ENCODE data around the gene SPATA2.

SPATA2 gene

DNA sequence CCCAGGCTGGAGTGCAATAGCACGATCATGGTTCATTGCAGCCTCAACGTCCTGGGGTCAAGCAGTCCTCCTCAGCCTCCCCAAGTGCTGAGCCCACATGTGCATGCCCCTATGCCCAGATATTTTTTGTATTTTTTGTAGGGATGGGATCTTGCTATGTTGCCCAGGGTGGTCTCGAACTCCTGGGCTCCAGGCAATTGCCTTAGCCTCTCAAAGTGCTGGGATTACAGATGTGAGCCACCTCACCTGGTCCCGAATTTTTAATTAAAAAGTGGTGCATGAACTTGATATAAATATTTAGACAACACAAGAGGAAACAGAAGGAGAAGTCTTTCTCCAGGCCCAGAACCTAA is 13.8 kb upstream of the SPATA2 start:
- no peak for DNase-seq (ENCODE audit: low read depth, low spot score)

DNA sequence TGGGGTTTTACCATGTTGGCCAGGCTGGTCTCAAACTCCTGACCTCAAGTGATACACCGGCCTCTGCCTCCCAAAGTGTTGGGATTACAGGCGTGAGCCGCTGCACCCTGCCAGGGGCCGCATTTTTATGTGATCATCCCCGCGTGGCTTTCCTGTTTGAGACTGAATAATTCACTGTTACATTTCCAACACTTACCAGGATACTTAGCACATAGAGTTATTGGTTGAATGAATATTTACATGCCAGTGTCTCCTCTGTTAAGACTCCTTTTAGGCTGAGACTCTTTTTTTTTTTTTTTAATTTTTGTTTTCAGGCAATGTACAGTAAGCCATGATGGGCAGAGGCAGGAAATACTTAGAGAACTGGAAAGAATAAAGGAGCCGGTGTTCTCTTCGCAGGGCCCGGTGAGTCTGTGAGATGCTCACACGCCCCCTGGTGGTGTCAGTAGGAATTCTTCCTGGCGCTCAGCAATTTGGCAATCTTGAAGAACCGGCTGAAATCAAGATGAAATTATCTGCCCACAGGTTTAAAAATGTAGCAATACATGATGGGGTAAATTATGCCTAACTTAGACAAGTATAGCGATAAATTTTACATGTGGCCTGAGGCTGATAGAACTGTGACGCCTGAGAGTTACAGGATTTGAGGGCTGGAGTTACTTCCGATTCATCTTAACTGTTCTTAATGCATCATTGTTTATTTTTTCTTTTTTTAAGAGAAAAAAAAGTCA is 13.2 kb upstream of the SPATA2 start:
- DNase-seq (ENCODE audit: low read depth, low spot score) = peak; percentile 63

DNA sequence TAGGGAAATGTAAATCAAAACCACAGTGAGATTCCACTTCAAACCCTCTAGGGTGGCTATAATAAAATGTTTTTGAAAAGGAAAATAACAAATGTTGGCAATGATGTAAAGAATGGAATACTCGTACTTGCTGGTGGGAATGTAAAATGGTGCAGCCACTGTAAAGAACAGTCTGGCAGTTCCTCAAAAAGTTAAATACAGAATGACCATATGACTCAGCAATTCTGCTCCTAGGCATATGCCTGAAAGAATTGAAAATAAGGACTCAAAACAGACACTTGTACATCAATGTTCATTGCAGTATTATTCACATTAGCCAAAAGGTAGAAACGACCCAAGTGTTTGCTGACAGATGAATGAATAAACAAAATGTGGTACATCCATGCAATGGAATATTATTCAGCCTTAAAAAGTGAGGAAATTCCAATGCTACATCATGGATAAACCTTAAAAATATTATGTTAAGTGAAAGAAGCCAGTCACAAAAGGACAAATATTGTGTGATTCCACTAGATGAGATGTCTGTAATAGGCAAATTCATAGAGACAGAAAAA is 10.6 kb upstream of the SPATA2 start:
- no peak for DNase-seq (ENCODE audit: low read depth, low spot score)

DNA sequence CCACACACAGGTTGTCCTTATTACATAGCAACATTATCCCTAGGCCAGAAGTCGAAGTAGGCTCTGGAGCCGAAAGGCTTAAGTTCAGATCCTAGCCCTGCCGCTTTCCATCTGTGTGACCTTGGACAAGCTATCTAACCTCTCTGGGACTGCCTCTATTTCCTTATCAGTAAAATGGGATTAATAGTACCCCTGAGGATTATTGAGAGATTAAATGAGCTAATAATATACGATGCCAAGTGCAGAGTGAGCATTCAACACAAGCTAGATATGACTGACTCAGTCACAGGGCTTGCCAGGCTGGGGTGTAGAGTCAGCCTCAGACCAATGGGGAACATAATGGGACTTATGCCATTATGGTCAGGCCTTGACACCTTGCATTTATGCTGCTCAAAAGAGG is 8.9 kb upstream of the SPATA2 start:
- no peak for DNase-seq (ENCODE audit: low read depth, low spot score)

DNA sequence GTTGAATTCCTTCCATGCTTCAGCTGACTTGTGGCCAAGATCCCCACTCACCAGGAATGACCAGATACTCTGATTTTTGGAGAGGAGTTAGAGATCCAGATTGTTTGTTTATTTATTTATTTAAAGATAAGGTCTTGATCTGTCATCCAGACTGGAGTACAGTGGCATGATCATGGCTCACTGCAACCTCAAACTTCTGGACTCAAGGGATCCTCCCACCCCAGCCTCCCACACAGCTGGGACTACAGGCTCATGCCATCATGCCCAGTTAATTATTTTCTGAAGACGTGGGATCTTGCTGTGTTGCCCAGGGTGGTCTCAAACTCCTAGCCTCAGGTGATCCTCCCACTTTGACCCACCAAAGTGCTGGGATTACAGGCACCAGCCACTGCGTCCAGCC is 4.1 kb upstream of the SPATA2 start:
- no peak for DNase-seq (ENCODE audit: low read depth, low spot score)

DNA sequence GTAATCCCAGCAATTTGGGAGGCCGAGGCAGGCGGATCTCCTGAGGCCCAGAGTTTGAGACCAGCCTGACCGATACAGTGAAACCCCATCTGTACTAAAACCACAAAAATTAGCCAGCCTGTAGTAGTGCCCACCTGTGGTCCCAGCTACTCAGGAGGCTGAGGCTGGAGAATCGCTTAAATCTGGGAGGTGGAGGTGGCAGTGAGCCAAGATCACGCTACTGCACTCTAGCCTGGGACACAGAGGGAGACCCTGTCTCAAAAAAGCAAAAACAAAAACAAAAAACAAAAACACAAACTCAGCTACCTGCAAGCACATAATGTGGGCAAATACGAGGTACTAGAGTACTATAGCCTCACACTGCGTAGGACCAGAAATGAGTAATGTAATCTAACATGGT is 3.7 kb upstream of the SPATA2 start:
- DNase-seq (ENCODE audit: low read depth, low spot score) = no peak

DNA sequence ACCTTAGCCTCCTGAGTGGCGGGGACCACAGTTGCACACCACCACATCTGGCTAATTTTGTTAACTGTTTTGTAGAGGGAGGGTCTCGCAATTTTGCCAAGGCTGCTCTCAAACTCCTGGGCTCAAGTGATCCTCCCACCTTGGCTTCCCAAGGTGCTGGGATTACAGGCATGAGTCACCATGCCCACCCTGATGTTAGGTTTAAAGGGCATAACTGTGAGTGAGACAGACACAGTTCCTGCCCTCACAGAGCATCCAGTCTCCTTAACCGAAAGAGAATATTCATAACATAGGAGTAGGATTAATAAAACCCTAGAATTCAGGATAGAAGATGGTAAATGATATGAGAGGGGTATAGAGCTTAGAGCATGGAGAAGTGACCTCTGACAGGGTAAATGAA is 3.1 kb upstream of the SPATA2 start:
- DNase-seq (ENCODE audit: low read depth, low spot score) = no peak

DNA sequence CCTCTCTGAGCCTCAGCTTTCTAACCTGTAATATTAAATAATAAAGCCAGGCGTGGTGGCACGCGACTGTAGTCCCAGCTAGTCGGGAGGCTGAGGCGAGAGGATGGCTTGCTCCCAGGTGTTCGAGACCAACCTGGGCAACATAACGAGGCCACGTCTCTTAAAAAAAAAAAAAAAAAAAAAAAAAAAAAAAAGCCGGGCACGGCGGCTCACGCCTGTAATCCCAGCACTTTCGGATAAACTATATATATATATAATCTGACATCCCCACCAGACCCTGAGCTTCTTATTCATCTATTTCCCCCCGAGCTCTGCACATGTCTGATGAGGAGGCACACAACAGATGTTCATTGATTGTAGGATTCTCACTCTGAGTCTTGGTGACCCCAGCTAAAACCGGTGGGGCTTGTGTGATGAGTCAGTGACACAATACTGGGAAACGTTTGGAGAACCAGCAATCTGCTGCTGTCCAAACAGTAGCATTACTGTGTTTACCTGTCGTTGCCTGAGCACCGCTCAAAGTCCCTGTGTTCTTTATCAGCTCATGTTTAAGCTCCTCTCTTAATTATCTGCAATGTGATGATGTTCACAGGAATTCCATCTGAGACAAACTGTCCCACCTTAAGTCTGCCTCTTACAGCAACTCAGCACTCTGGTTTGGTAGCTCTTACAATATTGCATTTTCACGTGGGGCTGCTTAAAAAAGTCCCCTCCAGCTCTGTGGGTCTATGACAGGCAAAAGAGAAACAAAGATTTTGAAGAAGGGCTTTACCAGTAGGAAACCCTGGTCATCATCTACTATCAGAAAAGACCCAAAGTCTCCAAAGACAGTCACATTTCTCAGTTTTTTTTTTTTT is 1.0 kb upstream of the SPATA2 start:
- DNase-seq (ENCODE audit: low read depth, low spot score) = no peak

DNA sequence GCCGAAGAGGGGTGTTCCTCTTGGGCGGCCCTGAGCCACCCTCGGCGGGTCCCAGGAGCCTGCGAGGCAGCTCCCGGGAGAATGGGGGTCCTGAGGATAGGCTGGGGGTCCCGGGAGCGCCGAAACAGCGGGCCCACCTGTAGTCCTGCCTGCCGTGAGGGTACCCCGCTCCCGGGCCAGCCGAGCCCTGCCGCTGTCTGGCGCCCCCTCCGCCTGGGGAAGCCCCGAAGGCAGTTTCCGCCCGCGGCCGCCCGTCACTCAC is 280 bp downstream of the SPATA2 start:
- DNase-seq (ENCODE audit: low read depth, low spot score) = no peak

DNA sequence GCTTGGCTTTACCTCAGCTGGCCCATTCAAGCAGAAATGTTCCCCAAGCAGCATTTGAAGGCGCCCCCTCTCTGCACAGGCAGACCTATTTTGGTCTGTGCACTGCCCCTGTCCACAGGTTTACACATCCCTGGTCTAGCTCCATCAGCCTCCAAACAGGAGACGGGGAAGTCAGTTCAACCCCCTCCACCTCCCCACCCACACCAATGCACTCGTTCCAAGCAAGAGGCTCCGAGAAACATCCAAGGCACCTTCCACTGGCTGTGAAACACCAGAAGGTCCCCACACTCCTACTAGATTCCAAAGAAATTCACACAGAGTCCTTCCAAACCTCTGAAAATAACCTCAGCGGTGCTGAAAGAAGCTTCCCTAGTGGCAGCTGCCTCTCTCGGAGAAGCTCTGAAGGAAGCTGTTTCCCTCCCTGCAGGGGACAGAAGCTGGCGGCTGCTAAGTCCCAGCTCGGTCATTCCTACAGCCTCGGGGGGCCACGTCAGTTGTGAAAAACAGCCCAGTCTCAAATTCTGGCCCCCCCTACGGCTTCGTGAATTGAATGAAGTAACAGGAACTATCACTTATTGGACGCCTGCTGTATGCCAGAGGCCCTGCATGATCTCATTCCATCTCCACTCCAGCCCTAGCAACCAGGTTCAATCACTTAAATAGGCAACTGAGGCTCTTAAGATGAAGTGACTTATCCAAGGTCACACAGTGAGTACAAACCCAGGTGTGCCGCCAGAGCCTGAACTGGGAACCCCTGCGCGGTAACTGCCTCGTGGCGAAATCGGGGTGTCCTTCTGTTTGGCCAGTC is 815 bp downstream of the SPATA2 start:
- no peak for DNase-seq (ENCODE audit: low read depth, low spot score)

DNA sequence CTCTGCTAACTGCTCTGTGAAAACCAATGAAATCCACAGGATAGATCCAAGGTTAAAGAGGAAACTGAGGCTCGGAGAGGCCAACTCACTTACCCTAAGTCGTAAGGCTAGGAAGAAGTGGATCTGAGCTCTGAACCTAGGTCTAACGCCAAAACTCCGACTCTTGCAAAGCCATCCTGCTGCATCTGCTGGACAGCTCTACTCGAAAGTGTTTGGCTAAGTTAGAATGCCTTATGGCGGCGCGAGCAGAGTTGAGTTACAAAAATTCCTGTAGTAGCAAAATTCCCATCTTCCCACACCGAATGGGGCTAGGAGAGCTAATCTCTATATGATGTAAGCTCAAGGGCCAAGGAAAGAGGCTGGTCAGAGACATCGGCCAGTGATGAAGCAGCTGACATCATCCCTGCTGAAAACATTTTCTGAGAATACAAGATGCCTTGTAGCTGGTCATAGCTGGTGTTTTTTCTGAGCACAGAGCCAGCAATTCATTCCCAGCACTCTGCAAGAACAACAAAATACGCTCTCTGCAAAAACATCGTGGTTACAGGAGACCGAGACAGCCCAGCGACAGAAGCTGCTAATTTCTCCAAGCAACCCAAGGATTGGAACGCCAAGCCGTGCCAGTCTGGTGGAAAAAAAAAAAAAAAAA is 1.8 kb downstream of the SPATA2 start:
- no peak for DNase-seq (ENCODE audit: low read depth, low spot score)

DNA sequence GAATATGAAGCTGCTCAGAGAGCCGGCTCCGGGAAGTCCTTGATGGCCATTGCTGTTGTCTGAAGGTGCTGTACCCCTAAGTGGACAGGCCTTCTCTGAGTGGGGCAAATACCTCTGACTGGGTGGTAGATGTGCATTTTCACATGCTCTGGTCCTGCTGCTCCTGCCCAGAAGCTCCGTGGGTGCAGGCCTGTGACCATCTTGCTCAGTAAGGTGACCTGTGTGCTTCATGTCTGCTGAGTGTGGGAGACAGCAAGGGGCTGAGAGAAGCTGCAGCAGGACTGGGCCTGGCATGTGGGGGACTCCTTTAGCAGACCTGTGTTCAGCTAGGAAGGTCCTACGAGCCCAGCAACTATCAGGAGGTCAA is 5.0 kb downstream of the SPATA2 start:
- no peak for DNase-seq (ENCODE audit: low read depth, low spot score)

DNA sequence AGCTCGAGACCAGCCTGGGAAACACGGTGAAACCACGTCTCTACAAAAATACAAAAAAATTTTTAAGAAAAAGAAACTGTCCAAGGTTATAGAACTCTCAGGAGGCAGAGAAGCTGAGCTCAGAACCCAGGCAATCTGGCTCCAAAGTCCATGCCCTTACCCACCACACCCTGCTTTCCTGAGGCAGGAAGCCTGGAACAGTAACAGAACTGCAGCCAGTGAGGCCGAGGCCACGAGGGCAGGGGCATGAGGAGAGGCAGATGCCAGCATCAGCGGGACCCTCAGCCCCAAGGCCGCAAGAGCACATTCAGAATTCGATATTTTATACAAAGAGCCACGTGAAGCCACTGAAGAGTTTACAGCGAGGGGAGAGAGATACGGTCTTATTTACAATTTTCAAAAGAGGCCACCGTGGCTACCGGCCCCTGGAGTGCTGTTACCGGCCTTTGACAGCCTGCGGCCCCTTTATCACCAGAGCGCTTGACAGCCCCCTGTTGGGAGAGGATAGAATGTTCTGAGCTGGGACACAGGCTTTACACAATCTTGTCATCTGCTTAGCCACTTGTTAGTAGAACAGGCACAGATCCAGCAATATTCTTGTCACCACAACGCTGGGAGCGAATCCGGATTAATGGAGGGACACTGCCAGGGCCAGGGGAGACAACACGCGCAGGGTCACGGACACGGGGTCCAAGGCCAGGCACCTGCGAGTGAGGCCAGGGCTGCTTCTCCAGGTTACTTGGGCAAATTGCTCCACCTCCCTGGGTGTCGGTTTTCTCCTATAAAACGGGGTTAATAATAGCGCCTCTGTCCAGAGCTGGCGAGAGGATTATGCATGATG is 5.6 kb downstream of the SPATA2 start:
- DNase-seq (ENCODE audit: low read depth, low spot score) = no peak

DNA sequence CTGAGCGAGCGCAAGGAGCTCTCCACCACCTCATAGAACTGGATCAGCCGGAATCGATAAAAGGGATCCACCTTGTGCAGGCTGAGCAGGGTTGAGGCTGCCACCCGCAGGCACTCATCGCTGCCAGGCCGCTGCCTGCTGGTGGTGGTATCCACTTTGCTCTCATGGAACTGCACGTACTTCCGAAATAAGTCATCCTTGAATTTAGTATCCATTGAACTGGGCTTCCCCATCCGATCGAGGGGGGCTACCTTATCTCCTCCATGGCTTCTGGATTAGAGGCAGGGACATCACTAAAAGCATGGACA is 7.1 kb downstream of the SPATA2 start:
- no peak for DNase-seq (ENCODE audit: low read depth, low spot score)

DNA sequence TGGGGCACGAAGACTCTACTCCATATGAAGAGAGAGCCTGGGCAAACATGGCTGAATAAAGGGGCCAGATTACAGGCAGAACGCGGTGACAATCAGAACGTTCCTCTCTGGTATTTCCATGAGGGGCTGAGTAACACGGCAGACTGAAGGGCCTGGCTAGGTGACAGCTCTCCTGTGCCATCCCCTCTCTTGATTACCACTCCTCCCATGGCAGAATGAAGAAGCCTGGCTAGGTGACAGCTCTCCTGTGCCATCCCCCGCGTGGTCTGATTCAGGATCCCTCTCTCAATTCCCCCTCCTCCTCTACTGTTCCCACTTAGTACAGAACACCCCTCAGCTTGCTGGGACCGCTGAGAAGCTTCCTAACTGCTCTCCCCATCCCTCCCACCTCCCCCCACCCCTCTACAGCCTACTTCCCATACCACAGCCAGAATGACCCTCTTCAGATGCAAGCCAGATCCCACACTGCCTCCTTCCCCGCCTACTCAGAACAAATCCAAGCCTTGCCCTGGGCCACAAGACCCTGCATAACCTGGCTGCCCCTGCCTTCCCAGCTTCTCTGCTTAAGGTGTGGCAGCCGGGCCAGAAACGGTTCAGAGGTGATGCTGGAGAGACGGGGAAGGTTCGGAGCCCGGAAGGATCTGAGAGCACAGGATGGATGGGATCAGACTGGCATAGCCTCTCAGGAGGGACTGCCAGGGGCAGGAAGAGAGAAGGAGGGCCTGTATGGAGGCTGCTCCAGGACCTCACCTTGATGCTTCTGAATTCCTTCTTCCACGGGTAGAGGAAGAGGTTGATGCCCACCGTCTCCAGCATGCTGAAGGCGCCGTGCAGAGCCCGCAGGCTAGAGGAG is 7.7 kb downstream of the SPATA2 start:
- no peak for DNase-seq (ENCODE audit: low read depth, low spot score)

DNA sequence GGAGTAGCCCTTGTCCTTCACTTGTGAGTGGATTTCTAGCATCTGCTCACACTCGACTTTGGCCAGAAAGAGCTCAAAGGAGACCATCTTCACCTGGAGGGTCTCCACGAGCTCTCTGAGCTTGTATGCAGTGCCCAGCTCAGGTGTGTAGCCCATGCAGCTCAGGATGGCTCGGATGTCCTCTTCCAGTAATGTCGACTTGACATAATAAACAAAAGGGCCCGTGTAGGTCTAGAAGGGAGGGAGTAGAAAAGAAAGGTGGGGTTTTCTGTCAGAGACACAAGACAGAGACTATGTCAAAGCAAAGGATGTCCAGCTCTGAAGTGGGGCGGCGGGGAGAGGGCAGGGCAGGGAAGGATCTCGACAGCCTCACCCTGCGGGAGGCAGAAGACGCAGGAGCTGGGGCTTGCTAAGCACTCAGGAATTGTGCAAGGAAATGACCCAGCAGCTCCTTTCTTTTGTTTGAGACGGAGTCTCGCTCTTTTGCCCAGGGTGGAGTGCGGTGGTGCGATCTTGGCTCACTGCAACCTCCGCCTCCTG is 8.6 kb downstream of the SPATA2 start:
- no peak for DNase-seq (ENCODE audit: low read depth, low spot score)

DNA sequence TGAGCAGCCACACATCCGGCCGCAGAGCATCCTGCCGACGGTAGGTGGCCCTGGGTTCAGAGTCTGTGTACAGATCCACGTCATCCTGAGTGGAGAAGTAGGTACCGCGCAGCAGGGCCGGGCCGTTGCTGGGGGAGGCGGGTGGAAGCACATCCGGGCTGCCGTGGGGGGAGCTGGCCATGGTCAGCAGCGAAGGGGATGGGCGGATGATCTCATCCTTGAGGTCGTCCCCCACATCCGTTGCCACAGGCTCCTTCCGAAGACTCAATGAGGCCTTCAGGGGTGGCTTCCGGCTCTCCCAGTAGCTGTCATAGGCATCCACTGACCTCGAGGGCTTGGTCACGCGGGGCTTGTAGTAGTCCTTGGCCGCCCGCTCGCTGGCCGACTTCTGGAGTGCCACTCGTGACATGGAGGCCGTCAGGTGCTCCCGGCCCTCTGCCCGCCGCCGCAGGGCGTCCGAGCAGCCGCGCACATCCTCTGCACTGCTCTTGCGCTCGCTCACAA is 9.2 kb downstream of the SPATA2 start:
- no peak for DNase-seq (ENCODE audit: low read depth, low spot score)

DNA sequence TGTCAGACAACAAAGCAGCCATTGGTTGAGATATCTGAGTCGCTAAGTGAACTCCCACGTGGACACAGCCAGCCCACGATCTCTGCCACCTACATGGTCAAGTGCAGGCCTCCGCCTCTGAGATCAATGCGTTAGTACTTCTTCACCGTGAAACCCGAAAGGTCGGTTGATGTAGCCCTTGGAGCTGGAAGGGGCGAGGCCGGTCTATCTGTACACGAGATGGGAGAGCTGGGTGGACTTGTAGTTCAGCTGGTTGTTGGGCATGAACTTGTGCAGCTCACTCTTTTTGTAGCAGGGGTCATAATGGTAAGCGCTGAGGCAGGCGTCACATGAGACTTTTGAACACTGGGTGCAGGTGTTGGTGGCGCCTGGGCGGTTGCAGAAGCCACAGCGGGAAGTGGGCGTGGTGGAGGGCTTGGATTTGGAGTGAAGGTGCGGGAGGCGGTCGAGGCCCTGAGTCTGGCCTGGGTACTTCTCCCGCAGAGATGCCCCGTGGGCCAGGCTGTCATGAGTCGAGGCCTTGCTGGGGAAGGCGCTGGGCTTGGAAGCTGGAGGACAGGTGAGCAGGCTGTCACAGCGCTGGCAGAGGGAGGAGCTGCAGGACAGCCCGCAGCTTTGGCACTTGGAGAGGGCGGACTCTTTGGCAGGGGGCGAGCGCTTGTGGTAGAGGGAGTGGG is 9.8 kb downstream of the SPATA2 start:
- DNase-seq (ENCODE audit: low read depth, low spot score) = no peak
